ENCODE measurements around the gene MTX3.
A peak's percentile ranks its signal among the peaks of the same experiment; 100 is the strongest.

MTX3 gene

GRCh38 chr5:79990598-79991507 is at the start of gene MTX3:
Gene MTX3, minus strand, starts transcription at chr5:79991262. Its CDS starts 24 bp downstream, at chr5:79991238.
- DNase-seq (ENCODE audit: low spot score) = peak; percentile 72

GRCh38 chr5:80039650-80040049 is 48.6 kb upstream of the MTX3 start:
- DNase-seq (ENCODE audit: low spot score) = no peak

GRCh38 chr5:80037366-80037765 is 46.3 kb upstream of the MTX3 start:
- no peak for DNase-seq (ENCODE audit: low spot score)

- DNase-seq (ENCODE audit: low spot score) = no peak
Observed at GRCh38 chr5:80036615-80037014, 45.6 kb upstream of the MTX3 start.

GRCh38 chr5:80035839-80036238 is 44.8 kb upstream of the MTX3 start:
- no peak for DNase-seq (ENCODE audit: low spot score)

GRCh38 chr5:80034962-80035821 is 44.1 kb upstream of the MTX3 start, which contains the start of gene THBS4:
Gene THBS4, plus strand, starts transcription at chr5:80035348. Its CDS starts 190 bp downstream, at chr5:80035538.
- no peak for DNase-seq (ENCODE audit: low spot score)

- no peak for DNase-seq (ENCODE audit: low spot score)
Observed at GRCh38 chr5:80034559-80034958, 43.5 kb upstream of the MTX3 start.

- DNase-seq (ENCODE audit: low spot score) = no peak
Observed at GRCh38 chr5:80033513-80033912, 42.5 kb upstream of the MTX3 start.

- no peak for DNase-seq (ENCODE audit: low spot score)
Observed at GRCh38 chr5:80031109-80031508, 40.0 kb upstream of the MTX3 start.

- no peak for DNase-seq (ENCODE audit: low spot score)
Observed at GRCh38 chr5:80026841-80027240, 35.8 kb upstream of the MTX3 start.

GRCh38 chr5:80025069-80025468 is 34.0 kb upstream of the MTX3 start:
- DNase-seq (ENCODE audit: low spot score) = no peak

- DNase-seq (ENCODE audit: low spot score) = no peak
Observed at GRCh38 chr5:80010754-80011392, 19.8 kb upstream of the MTX3 start.

- no peak for DNase-seq (ENCODE audit: low spot score)
Observed at GRCh38 chr5:80008995-80009765, 18.1 kb upstream of the MTX3 start.

GRCh38 chr5:80002677-80003076 is 11.6 kb upstream of the MTX3 start:
- DNase-seq (ENCODE audit: low spot score) = no peak

GRCh38 chr5:79999722-80000121 is 8.7 kb upstream of the MTX3 start:
- no peak for DNase-seq (ENCODE audit: low spot score)

GRCh38 chr5:79992891-79993657 is 2.0 kb upstream of the MTX3 start:
- DNase-seq (ENCODE audit: low spot score) = no peak

- DNase-seq (ENCODE audit: low spot score) = no peak
Observed at GRCh38 chr5:79990205-79990597, 861 bp downstream of the MTX3 start.

GRCh38 chr5:79986260-79986659 is 4.8 kb downstream of the MTX3 start:
- DNase-seq (ENCODE audit: low spot score) = no peak

GRCh38 chr5:79985288-79985687 is 5.8 kb downstream of the MTX3 start:
- DNase-seq (ENCODE audit: low spot score) = no peak

- DNase-seq (ENCODE audit: low spot score) = no peak
Observed at GRCh38 chr5:79984363-79984762, 6.7 kb downstream of the MTX3 start.

- no peak for DNase-seq (ENCODE audit: low spot score)
Observed at GRCh38 chr5:79983618-79984017, 7.4 kb downstream of the MTX3 start.
